ENCODE measurements around the gene BOLA2. TPM values are rescaled to one million over a fixed set of nuclear protein-coding genes. Genes with fewer than 3 reads are reported as not detected.

Gene BOLA2
- 25.0 and 62.2 TPM in 2 replicates for total RNA-seq

GRCh38 chr16:29454269-29454668, at the start of gene BOLA2, which contains the start of gene SLX1B:
TSS of gene BOLA2 (minus strand) at chr16:29454351. CDS start at chr16:29454253, 98 bp downstream.
TSS of gene SLX1B (plus strand) at chr16:29454533.

DNA sequence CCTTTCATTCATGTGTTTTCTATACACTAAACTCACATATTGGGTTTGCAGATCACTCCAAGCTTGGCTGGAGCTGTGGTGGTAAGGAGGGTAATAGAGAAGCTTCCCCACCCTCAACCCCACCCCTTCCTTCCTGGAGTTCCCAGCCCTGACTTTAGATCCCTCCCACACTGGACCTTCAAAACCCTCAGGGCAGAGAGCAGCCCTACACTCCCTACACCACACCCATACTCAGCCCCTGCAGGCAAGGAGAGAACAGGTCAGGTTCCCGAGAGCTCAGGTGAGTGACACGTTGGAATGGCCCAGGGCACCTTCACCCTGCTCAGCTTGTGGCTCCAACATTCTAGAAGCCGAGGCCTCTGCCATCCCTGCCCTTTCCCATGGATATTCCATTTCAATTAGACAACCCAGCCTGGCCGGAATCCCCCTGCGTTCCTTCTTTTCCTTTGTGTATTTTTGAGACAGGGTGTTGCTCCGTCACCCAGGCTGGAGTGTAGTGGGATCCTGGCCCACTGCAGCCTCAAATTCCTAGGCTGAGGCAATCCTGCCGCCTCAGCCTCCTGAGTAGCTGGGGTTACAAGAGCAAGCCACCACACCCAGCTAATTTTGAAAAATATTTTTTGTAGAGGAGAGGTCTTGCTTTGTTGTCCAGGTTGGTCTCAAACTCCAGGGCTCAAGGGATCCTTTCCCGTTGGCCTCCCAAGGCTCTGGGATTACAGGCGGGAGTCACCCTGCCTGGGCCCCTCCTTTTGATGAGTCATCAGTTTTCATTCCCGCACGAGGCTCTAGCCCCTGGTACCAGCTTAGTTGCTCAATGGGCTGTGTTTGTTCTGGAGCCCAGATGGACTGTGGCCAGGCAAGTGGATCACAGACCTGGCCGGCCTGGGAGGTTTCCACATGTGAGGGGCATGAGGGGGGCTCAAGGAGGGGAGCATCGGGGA, 5.8 kb upstream of the BOLA2 start, which contains the start of gene SULT1A4:
Gene SULT1A4 (plus strand): TSS at position 208 of the 941 bp plus-strand sequence. CDS start 1,473 bp downstream, outside the sequence.

Other genes with a start within 250 kb of the BOLA2 start
- under 0.01 and 0.28 TPM in 2 replicates for gene NPIPB11, start 47.6 kb downstream of the BOLA2 start, total RNA-seq
- gene SLX1B, start 182 bp upstream of the BOLA2 start, total RNA-seq, result 4.6 and 14.4 TPM in 2 replicates
- gene SULT1A4, start 5.6 kb upstream of the BOLA2 start, total RNA-seq, result 0.34 and 0.50 TPM in 2 replicates
- 8.2 and 40.9 TPM in 2 replicates for gene NPIPB12, start 52.1 kb upstream of the BOLA2 start, total RNA-seq
- not detected in 2 replicates for gene SPN, start 208.9 kb upstream of the BOLA2 start, total RNA-seq
- gene QPRT, start 224.8 kb upstream of the BOLA2 start, total RNA-seq, result under 0.01 and 0.28 TPM in 2 replicates